ENCODE data around the gene ARHGAP11B.
"Not testable (repeated sequence)": the region's sequence is repeated elsewhere in the genome, so short reads cannot be mapped to it uniquely, and the experiment has no call there.

ARHGAP11B gene

DNA sequence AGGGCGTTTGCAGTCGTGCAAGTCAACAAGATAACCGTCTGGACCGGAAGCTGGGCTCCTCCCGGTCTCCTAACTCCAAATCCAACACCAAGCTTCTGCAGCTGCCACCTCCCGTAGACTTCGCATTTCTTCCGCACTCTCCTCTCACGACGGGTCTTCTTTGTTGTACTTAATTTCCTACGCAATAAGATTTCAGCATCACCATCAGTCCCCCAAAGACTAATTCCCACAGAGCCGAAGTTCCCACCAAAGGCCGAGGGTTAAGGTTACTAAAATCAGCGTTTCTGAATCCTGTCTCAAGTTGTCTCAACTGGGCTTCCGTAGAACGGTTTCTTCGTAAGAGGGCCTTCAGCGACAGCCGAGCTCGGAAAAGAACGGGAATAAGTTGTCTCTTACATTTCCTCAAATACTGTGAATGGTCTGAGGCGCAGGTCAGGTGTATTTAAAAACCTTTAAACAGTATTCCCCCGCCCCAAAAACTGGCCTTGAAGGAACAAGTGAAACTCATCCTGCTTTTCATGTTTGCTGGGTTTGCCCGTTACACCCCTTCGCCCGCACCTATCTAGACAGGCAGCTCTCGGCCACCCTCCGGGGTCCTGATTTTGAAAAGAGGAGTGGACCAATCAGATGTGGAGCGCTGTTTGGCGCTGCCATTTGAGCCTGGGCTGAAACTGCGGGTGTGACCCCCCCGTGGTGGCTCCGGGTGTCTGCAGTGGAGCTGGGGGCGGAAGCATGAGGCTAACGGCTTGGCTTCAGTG lies at the start of gene ARHGAP11B:
Gene ARHGAP11B (plus strand): TSS at position 693 of the 758 bp plus-strand sequence.
- H3K4me3 ChIP-seq = peak within 1 kb of the TSS; percentile 51
- peak; percentile 98 to 99 for DNase-seq (ENCODE audit: low read depth in 1 of 2, low spot score in 2 of 2)

DNA sequence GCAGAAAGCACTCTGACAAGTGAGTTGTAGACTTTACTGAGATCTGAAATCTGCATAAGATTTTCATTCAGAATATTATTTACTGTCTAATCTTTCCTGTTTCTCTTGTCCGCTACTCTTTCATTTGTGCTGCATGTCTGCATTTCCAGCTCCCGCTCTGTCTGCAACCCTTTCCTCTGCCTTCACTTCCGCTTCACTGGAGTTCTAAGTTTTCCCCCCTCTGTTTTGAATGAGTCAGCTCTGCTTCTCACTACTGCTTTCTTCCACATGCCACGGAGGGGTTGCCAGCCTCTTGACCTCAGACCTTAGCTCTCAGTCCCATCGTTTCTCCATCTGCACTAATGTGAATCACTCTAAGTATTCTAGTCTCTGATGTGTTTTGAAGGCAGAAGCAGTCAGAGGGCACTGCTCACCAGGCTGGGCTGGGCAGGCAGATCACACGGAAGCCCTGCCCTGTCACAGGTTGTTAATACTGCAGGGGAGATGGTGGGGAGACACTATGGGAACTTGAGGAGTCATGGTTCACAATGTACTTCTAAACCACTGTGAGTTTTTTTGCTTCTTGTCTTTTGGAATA lies 46.4 kb upstream of the ARHGAP11B start:
- not testable (repeated sequence) for H3K4me3 ChIP-seq; DNase-seq (ENCODE audit: low read depth in 1 of 2, low spot score in 2 of 2); H3K27me3 ChIP-seq (replicated peaks); H3K9me3 ChIP-seq (replicated peaks); H3K27ac ChIP-seq; H3K36me3 ChIP-seq; H3K4me1 ChIP-seq (replicated peaks)

More for the DNA sequence above, at the start of gene ARHGAP11B:
- H3K36me3 ChIP-seq; H3K27me3 ChIP-seq (replicated peaks); H3K9me3 ChIP-seq (replicated peaks); H3K4me1 ChIP-seq (replicated peaks): not testable (repeated sequence)
- H3K27ac ChIP-seq = peak within 1 kb of the TSS; percentile 98

DNA sequence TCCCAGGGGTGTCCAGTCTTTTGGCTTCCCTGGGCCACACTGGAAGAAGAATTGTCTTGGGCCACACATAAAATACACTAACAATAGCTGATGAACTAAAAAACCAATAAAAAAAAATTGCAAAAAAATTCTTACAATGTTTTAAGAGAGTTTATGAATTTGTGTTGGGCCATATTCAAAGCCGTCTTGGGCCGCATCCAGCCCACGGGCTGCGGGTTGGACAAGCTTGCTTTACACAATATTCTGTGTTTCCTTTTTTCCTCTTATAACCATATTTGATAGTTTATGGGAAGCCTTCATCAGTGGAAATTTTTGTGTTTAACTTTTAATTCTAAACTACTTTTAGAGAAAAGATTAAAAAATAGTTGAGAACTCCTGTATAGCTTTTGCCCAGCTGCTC lies 45.2 kb upstream of the ARHGAP11B start:
- H3K36me3 ChIP-seq; H3K27ac ChIP-seq; DNase-seq (ENCODE audit: low read depth in 1 of 2, low spot score in 2 of 2); H3K4me1 ChIP-seq (replicated peaks); H3K4me3 ChIP-seq; H3K27me3 ChIP-seq (replicated peaks); H3K9me3 ChIP-seq (replicated peaks): not testable (repeated sequence)

GRCh38 chr15:30598953-30599352 lies 27.0 kb upstream of the ARHGAP11B start:
- H3K4me1 ChIP-seq (replicated peaks); H3K9me3 ChIP-seq (replicated peaks); H3K27ac ChIP-seq; H3K27me3 ChIP-seq (replicated peaks); DNase-seq (ENCODE audit: low read depth in 1 of 2, low spot score in 2 of 2); H3K4me3 ChIP-seq; H3K36me3 ChIP-seq: not testable (repeated sequence)

DNA sequence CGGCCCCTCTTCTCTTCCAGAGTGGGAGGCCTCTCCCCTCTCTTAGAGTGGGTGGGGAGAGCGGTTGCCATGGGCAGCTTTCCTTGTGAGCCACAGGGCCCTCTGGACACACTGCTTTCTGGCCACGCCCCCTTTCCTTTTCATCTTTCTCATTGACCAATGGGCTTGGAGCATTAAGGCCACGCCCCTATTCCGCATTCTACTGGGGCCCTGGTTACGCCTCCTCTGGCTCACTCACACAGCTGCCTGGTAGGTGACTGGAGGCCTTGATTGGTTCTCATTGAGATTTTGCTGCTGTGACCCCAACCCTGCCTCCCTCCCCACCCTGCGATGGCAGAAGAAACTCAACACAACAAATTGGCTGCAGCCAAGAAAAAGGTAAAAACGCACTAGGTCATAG lies 22.1 kb upstream of the ARHGAP11B start, which contains the start of gene GOLGA8H:
Gene GOLGA8H (plus strand): TSS at position 233 of the 400 bp plus-strand sequence. CDS start 98 bp downstream, at position 331.
- H3K4me3 ChIP-seq; H3K27me3 ChIP-seq (replicated peaks); H3K36me3 ChIP-seq; H3K9me3 ChIP-seq (replicated peaks); H3K27ac ChIP-seq; DNase-seq (ENCODE audit: low read depth in 1 of 2, low spot score in 2 of 2); H3K4me1 ChIP-seq (replicated peaks): not testable (repeated sequence)

DNA sequence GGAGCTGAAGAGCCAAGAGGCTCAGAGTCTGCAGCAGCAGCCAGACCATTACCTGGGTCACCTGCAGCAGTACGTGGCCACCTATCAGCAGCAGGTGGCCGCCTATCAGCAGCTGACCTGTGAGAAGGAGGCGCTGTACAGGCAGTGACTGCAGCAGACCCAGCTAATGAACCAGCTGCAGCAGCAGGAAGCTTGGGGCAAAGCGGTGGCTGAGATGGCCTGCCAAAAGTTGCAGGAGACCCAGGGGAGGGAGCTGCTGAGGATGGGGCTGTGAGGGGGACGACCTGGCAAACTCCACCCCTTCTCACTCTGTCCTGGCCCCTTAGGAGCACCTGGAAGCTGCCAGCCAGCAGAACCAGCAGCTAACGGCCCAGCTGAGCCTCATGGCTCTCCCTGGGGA lies 13.7 kb upstream of the ARHGAP11B start:
- H3K27ac ChIP-seq; DNase-seq (ENCODE audit: low read depth in 1 of 2, low spot score in 2 of 2); H3K4me1 ChIP-seq (replicated peaks); H3K9me3 ChIP-seq (replicated peaks); H3K27me3 ChIP-seq (replicated peaks); H3K4me3 ChIP-seq; H3K36me3 ChIP-seq: not testable (repeated sequence)

- peak in 1 of 2 experiments; percentile 15 for DNase-seq (ENCODE audit: low read depth in 1 of 2, low spot score in 2 of 2)
- not testable (repeated sequence) for H3K9me3 ChIP-seq (replicated peaks); H3K4me3 ChIP-seq; H3K27me3 ChIP-seq (replicated peaks); H3K36me3 ChIP-seq; H3K27ac ChIP-seq; H3K4me1 ChIP-seq (replicated peaks)
Observed at GRCh38 chr15:30621342-30621741, 4.6 kb upstream of the ARHGAP11B start.

DNA sequence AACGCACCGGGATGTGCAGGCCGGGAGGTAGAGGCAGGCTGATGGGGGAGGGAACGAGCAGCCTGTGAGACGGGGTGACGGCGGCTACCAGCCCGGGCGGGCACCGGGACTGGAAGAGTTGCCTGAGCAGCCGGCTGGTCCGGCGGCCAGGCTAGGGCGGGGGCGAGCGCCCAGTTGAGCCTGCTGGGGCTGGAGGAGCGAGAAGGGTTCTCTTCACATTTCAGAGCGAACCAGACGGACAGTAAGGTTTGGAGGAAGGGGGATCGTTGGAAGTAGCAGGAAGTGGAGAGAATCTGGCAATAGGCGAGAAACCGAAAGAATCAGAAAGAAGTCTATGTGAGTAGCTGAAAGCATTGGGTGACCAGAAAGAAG lies 252 bp downstream of the ARHGAP11B start:
- not testable (repeated sequence) for H3K27me3 ChIP-seq (replicated peaks); H3K36me3 ChIP-seq; H3K9me3 ChIP-seq (replicated peaks); H3K4me1 ChIP-seq (replicated peaks)
- DNase-seq (ENCODE audit: low read depth in 1 of 2, low spot score in 2 of 2) = peak in 1 of 2 experiments; percentile 52
- Histone ChIP-seq H3K4me3 (peak overlapping the region; percentile 51), H3K27ac (peak overlapping the region; percentile 98)

DNA sequence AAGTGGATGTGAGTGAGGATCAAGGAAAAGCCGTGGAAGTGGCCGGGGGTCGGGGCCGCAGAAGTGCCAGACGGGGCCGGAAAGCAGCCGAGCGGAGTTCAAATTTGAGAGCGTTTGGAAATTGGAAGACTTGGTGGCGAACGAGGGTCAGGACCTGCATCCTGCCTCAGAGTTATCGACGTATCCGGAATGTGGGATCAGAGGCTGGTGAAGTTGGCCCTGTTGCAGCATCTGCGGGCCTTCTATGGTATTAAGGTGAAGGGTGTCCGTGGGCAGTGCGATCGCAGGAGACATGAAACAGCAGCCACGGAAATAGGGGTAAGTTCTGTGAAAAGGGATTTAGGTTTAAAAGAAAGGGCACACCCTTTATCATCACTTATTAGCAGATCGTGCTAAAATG lies 704 bp downstream of the ARHGAP11B start:
- Histone ChIP-seq H3K27ac (peak overlapping the region; percentile 98), H3K4me3 (peak overlapping the region; percentile 51)
- not testable (repeated sequence) for H3K36me3 ChIP-seq; H3K9me3 ChIP-seq (replicated peaks); H3K27me3 ChIP-seq (replicated peaks); H3K4me1 ChIP-seq (replicated peaks); DNase-seq (ENCODE audit: low read depth in 1 of 2, low spot score in 2 of 2)

GRCh38 chr15:30650012-30650929 lies 24.3 kb downstream of the ARHGAP11B start:
- Histone ChIP-seq H3K4me3 (no peak overlapping the region), H3K27me3 (replicated peaks) (no peaks in the 10 kb centered on the region), H3K9me3 (replicated peaks) (no peaks in the 10 kb centered on the region), H3K4me1 (replicated peaks) (peaks cover 7% of the 10 kb centered on the region), H3K36me3 (peaks cover 51% of the 10 kb centered on the region), H3K27ac (peak overlapping the region; percentile 64)
- DNase-seq (ENCODE audit: low read depth in 1 of 2, low spot score in 2 of 2) = peak in 1 of 2 experiments; percentile 76

- not testable (repeated sequence) for DNase-seq (ENCODE audit: low read depth in 1 of 2, low spot score in 2 of 2); H3K9me3 ChIP-seq (replicated peaks); H3K4me3 ChIP-seq; H3K27me3 ChIP-seq (replicated peaks); H3K4me1 ChIP-seq (replicated peaks); H3K27ac ChIP-seq
- H3K36me3 ChIP-seq = peaks cover 48% of the 10 kb centered on the region
Observed at GRCh38 chr15:30661154-30661553, 35.2 kb downstream of the ARHGAP11B start.

GRCh38 chr15:30669621-30670020 lies 43.7 kb downstream of the ARHGAP11B start:
- H3K36me3 ChIP-seq = peaks cover 64% of the 10 kb centered on the region
- not testable (repeated sequence) for H3K4me1 ChIP-seq (replicated peaks); H3K9me3 ChIP-seq (replicated peaks); H3K27ac ChIP-seq; DNase-seq (ENCODE audit: low read depth in 1 of 2, low spot score in 2 of 2); H3K4me3 ChIP-seq; H3K27me3 ChIP-seq (replicated peaks)

- no peaks in the 10 kb centered on the region for H3K27me3 ChIP-seq (replicated peaks)
- DNase-seq (ENCODE audit: low read depth in 1 of 2, low spot score in 2 of 2) = no peak
- H3K4me1 ChIP-seq (replicated peaks) = no peaks in the 10 kb centered on the region
- peaks cover 60% of the 10 kb centered on the region for H3K36me3 ChIP-seq
- H3K4me3 ChIP-seq = no peak overlapping the region
- H3K9me3 ChIP-seq (replicated peaks) = no peaks in the 10 kb centered on the region
- no peak overlapping the region for H3K27ac ChIP-seq
Observed at GRCh38 chr15:30670056-30670455, 44.1 kb downstream of the ARHGAP11B start.

DNA sequence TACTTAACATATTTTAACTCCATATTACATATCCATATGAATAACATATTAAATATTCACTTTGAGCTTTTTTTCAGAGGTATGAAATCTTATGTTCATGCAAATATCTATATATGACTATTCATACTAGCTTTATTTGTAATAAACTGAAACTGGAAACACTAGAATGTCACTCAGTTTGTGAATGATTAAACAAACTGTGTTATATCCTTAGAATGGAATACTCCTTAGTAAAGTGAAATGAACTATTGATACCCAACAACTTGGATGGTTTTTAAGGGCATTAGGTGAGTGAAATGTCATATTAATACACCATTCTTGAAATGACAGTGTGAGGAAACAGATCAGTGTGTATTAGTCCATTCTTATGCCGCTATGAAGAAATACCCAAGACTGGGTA lies 45.4 kb downstream of the ARHGAP11B start:
- Histone ChIP-seq H3K27ac (no peak overlapping the region), H3K36me3 (peaks cover 56% of the 10 kb centered on the region), H3K27me3 (replicated peaks) (no peaks in the 10 kb centered on the region), H3K4me1 (replicated peaks) (no peaks in the 10 kb centered on the region), H3K4me3 (no peak overlapping the region), H3K9me3 (replicated peaks) (no peaks in the 10 kb centered on the region)
- no peak for DNase-seq (ENCODE audit: low read depth in 1 of 2, low spot score in 2 of 2)
